Measurements from ENCODE around the gene KCNAB2. TPM values are rescaled to one million over a fixed set of nuclear protein-coding genes. Genes with fewer than 3 reads are reported as not detected.

The KCNAB2 gene
- 10 to 100 TPM in 5 of 8 experiments, 1 to 10 TPM in 3; 6.3 to 21.9 (median 11.5) TPM for total RNA-seq

- ATAC-seq (replicated peaks in 6 of 8) = peak in 1 of 8 experiments; percentile 8
- H3K4me1 ChIP-seq (replicated peaks in 1 of 2) = peaks cover 39 to 45% of the 10 kb centered on the region in 2 donors
- 66 to 79% (median 72%) methylated on average over 2 to 10 of the region's 15 CpGs; no CpG with 5 or more reads in 5 of the 10 experiments for WGBS, 10 experiments
- in situ Hi-C loops (cut with MboI; ENCODE audit: low pct_unique_long_range_greater_than_20kb in 2 of 9, low sequenced_read_pairs in 9 of 9, unreplicated experiment in 9 of 9) = no loop called here
- H3K27ac ChIP-seq = peak within 1 kb of the TSS in 1 of 2 donors; percentile 28
- no peak within 1 kb of the TSS for H3K4me3 ChIP-seq
Measured at GRCh38 chr1:6045561-6045960, at the start of gene KCNAB2. Gene KCNAB2 (plus strand): TSS chr1:6045888. CDS start chr1:6051537, 5,649 bp downstream.

DNA sequence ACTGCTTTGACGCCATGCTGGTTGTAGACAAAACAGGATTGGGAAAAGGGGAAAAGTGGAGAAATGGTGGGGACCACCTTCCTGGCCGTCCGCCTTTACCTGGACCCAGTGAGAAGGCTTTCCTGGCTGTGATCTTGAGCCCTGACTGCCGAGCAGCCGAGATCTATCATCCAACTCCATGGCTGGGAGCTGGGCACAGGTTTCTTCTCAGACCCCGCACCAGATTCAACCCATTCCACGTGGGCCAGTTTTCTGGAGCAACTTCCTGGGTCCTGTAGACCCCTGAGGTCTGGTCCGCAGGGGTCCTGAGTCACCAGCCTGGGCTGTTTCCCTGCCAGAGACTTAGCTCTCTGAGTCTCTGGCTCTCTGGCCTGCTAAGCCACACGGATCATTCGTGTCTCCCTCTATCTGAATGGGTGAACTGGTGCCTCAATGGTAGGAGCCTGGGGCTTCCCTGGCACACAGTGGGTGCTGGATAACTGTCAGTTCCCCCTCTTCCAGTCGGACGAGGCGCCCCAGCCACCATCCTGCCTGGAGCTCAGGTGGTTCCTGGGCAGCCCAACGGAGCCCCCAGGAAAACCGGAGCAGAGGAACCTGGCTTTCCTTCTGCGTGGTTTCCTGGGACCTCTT lies 48.9 kb upstream of the KCNAB2 start:
- no peak for ATAC-seq (replicated peaks in 6 of 8)
- in situ Hi-C loops (cut with MboI; ENCODE audit: low pct_unique_long_range_greater_than_20kb in 2 of 9, low sequenced_read_pairs in 9 of 9, unreplicated experiment in 9 of 9) = no loop called here
- Histone ChIP-seq H3K27ac (no peak overlapping the region), H3K4me3 (no peak overlapping the region), H3K4me1 (replicated peaks in 1 of 2) (peaks cover 14 to 18% of the 10 kb centered on the region in 2 donors)
- 40 to 100% (median 87%) methylated on average over 1 to 8 of the region's 16 CpGs; no CpG with 5 or more reads in 3 of the 10 experiments for WGBS, 10 experiments

DNA sequence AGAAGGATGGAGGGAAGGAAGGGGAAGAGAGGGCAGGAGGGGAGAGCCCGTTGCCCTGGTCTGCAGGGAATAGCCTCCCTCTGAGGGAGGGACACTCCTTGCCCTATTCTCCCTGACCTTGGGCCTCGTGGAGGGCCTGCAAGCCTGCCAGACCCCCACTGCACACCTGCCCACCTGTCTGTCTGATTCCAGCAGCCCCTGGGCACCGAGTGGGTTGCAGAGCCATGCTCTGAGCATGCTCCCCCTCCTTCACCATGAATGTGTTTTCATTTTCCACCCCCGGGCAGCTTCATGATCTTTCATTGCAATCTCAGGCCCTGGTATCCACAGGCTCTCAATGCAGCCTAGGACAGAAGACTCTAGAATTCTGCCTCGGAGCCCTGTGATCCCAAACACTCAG lies 48.4 kb upstream of the KCNAB2 start:
- WGBS, 10 experiments = 20 to 100% (median 80%) methylated on average over 1 to 4 of the region's 5 CpGs; no CpG with 5 or more reads in 4 of the 10 experiments
- no peak for ATAC-seq (replicated peaks in 6 of 8)

GRCh38 chr1:5998051-5998905 lies 47.4 kb upstream of the KCNAB2 start:
- H3K4me3 ChIP-seq = no peak overlapping the region
- no peak for ATAC-seq (replicated peaks in 6 of 8)
- in situ Hi-C loops (cut with MboI; ENCODE audit: low pct_unique_long_range_greater_than_20kb in 2 of 9, low sequenced_read_pairs in 9 of 9, unreplicated experiment in 9 of 9) = no loop called here
- 90 to 100% (median 91%) methylated on average over 1 to 9 of the region's 12 CpGs; no CpG with 5 or more reads in 5 of the 10 experiments for WGBS, 10 experiments
- H3K4me1 ChIP-seq (replicated peaks in 1 of 2) = peaks cover 28 to 32% of the 10 kb centered on the region in 2 donors
- H3K27ac ChIP-seq = no peak overlapping the region

More for the DNA sequence above, 48.4 kb upstream of the KCNAB2 start:
- in situ Hi-C loops (cut with MboI; ENCODE audit: low pct_unique_long_range_greater_than_20kb in 2 of 9, low sequenced_read_pairs in 9 of 9, unreplicated experiment in 9 of 9) = no loop called here
- H3K4me1 ChIP-seq (replicated peaks in 1 of 2) = peaks cover 19 to 22% of the 10 kb centered on the region in 2 donors
- H3K27ac ChIP-seq = no peak overlapping the region
- H3K4me3 ChIP-seq = no peak overlapping the region

DNA sequence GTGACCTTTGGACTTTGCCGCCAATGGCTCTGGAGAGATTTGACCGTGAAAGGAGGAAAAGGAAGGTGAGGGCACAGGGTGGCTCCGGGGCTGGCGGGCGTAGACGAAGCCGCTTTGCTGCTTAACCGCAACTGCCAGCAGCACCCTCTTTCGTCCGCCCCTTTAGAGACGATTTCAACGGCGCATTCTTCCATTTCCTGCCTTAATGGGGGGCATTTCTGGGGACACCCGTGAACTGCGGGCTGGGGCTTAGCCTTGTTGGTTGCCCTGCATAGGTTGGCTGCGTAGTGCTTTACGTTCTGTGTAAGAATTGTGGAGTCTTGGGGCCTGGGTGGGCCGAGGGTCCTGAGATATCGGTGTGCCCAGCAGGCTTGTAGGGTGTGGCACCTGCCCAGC lies 46.8 kb upstream of the KCNAB2 start:
- WGBS, 10 experiments = 80 to 100% (median 93%) methylated on average over 1 to 14 of the region's 19 CpGs; no CpG with 5 or more reads in 4 of the 10 experiments
- in situ Hi-C loops (cut with MboI; ENCODE audit: low pct_unique_long_range_greater_than_20kb in 2 of 9, low sequenced_read_pairs in 9 of 9, unreplicated experiment in 9 of 9) = no loop called here
- H3K27ac ChIP-seq = no peak overlapping the region

GRCh38 chr1:5999711-6000443 lies 45.8 kb upstream of the KCNAB2 start:
- in situ Hi-C loops (cut with MboI; ENCODE audit: low pct_unique_long_range_greater_than_20kb in 2 of 9, low sequenced_read_pairs in 9 of 9, unreplicated experiment in 9 of 9) = no loop called here
- Histone ChIP-seq H3K4me3 (no peak overlapping the region), H3K4me1 (replicated peaks in 1 of 2) (peaks cover 28 to 33% of the 10 kb centered on the region in 2 donors), H3K27ac (no peak overlapping the region)
- no peak for ATAC-seq (replicated peaks in 6 of 8)
- WGBS, 10 experiments = 17 to 93% (median 90%) methylated on average over 1 to 11 of the region's 28 CpGs; no CpG with 5 or more reads in 3 of the 10 experiments

More for the DNA sequence above, 46.8 kb upstream of the KCNAB2 start:
- peaks cover 27 to 32% of the 10 kb centered on the region in 2 donors for H3K4me1 ChIP-seq (replicated peaks in 1 of 2)
- no peak for ATAC-seq (replicated peaks in 6 of 8)
- no peak overlapping the region for H3K4me3 ChIP-seq

- no peak overlapping the region for H3K27ac ChIP-seq
- H3K4me3 ChIP-seq = no peak overlapping the region
- ATAC-seq (replicated peaks in 6 of 8) = peak in 1 of 8 experiments; percentile 22
- in situ Hi-C loops (cut with MboI; ENCODE audit: low pct_unique_long_range_greater_than_20kb in 2 of 9, low sequenced_read_pairs in 9 of 9, unreplicated experiment in 9 of 9) = no loop called here
- H3K4me1 ChIP-seq (replicated peaks in 1 of 2) = peaks cover 28 to 33% of the 10 kb centered on the region in 2 donors
- WGBS, 10 experiments = 40 to 91% (median 85%) methylated on average over 2 to 11 of the region's 17 CpGs; no CpG with 5 or more reads in 4 of the 10 experiments
Measured at GRCh38 chr1:6000444-6001288, 45.0 kb upstream of the KCNAB2 start.

- in situ Hi-C loops (cut with MboI; ENCODE audit: low pct_unique_long_range_greater_than_20kb in 2 of 9, low sequenced_read_pairs in 9 of 9, unreplicated experiment in 9 of 9) = no loop called here
- peaks cover 29 to 34% of the 10 kb centered on the region in 2 donors for H3K4me1 ChIP-seq (replicated peaks in 1 of 2)
- H3K4me3 ChIP-seq = no peak overlapping the region
- WGBS, 10 experiments = 0 to 100% (median 79%) methylated on average over 1 to 10 of the region's 13 CpGs; no CpG with 5 or more reads in 4 of the 10 experiments
- ATAC-seq (replicated peaks in 6 of 8) = peak in 3 of 8 experiments; percentile 5 to 28 (median 12)
- H3K27ac ChIP-seq = no peak overlapping the region
Measured at GRCh38 chr1:6001992-6002576, 43.6 kb upstream of the KCNAB2 start.

DNA sequence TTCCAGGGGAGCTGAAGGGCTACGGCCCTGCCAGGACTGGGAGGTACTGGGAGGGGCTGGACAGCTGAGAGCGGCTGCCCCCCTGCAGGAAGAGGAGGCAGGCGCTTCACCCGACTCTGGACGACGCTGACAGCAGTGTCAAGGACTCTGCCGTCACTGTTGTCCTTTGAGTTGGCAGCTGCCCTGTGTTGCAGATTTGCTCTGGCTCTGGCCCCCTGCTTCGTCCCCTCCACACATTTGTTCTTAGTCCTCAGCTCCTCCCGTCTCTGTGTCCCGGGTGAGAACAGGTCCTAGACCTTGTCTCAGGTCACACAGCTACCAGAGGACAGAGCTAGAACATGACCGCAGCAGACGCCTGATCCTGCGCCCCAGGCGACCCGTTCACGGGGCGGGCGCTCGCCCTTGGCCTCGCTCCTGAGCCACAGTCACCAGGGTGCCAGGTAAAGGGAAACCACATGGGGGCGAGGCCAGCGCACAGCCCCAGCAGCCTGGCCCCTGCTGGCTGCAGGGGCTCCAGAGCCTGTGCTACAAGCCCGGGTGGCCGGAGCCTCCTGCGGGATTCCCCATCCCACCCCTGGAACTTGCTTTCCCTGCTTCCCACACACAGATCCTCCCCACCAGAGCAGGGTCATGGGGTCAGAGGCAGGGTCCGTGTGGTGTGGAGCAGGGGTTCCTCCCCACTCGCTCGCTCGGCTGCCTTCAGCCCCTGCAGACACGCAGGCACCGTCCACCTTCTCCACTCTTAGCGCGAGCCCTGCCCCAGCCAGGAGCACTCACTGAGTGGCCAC lies 42.8 kb upstream of the KCNAB2 start:
- Histone ChIP-seq H3K4me1 (replicated peaks in 1 of 2) (peaks cover 32 to 37% of the 10 kb centered on the region in 2 donors), H3K4me3 (no peak overlapping the region), H3K27ac (peak overlapping the region in 1 of 2 donors; percentile 55)
- 20 to 93% (median 65%) methylated on average over 1 to 20 of the region's 33 CpGs; no CpG with 5 or more reads in 4 of the 10 experiments for WGBS, 10 experiments
- no peak for ATAC-seq (replicated peaks in 6 of 8)
- in situ Hi-C loops (cut with MboI; ENCODE audit: low pct_unique_long_range_greater_than_20kb in 2 of 9, low sequenced_read_pairs in 9 of 9, unreplicated experiment in 9 of 9) = no loop called here

GRCh38 chr1:6003568-6004411 lies 41.9 kb upstream of the KCNAB2 start:
- in situ Hi-C loops (cut with MboI; ENCODE audit: low pct_unique_long_range_greater_than_20kb in 2 of 9, low sequenced_read_pairs in 9 of 9, unreplicated experiment in 9 of 9) = no loop called here
- Histone ChIP-seq H3K27ac (peak overlapping the region; percentile 45 to 55), H3K4me1 (replicated peaks in 1 of 2) (peaks cover 37 to 38% of the 10 kb centered on the region in 2 donors), H3K4me3 (no peak overlapping the region)
- peak in 6 of 8 experiments; percentile 60 to 81 (median 66) for ATAC-seq (replicated peaks in 6 of 8)
- 11 to 100% (median 39%) methylated on average over 2 to 23 of the region's 24 CpGs; no CpG with 5 or more reads in 4 of the 10 experiments for WGBS, 10 experiments
